Upper lobe of left lung (tissue), 6 donors: ENCODE measurements around the gene ABHD5. TPM values are rescaled to one million over a fixed set of nuclear protein-coding genes. Genes with fewer than 3 reads are reported as not detected.
A peak's percentile ranks its signal among the peaks of the same experiment; 100 is the strongest.

Experiments
- ATAC-seq, 2 donors: fragments of 200-7000 bp; cut with Tn5 transposase; one replicate each; pipeline ENCODE4 v1.9.1; 2022; ENCODE audit warnings: mild to moderate bottlenecking in 2 of 2, moderate library complexity in 2 of 2; ENCODE audit not compliant: low FRiP score in 2 of 2
- DNase-seq, 2 donors: peaks; one replicate each; pipeline ENCODE4 v3.0.0-alpha.2; 2019 to 2020
- H3K27ac ChIP-seq, 4 donors: fragments of 200-600 bp; sonication (generic); one replicate each; pipeline ENCODE4 v1.5.1; 2016 to 2019
- H3K27me3 ChIP-seq, 4 donors: fragments of 200-600 bp; sonication (generic); one replicate each; pipeline ENCODE4 v1.5.1; 2017 to 2019
- H3K36me3 ChIP-seq, 4 donors: fragments of 200-600 bp; sonication (generic); one replicate each; pipeline ENCODE4 v1.5.1; 2016 to 2019
- H3K4me1 ChIP-seq, 4 donors: fragments of 200-600 bp; sonication (generic); one replicate each; pipeline ENCODE4 v1.5.1; 2018 to 2019
- H3K4me3 ChIP-seq, 4 donors: fragments of 200-600 bp; sonication (generic); one replicate each; pipeline ENCODE4 v1.5.1; 2017 to 2019; ENCODE audit warnings: mild to moderate bottlenecking in 2 of 4, moderate library complexity in 1 of 4
- H3K9me3 ChIP-seq, 4 donors: fragments of 200-600 bp; sonication (generic); one replicate each; pipeline ENCODE4 v1.5.1; 2018 to 2019
- EP300 ChIP-seq, 4 donors: sonication (generic); formaldehyde crosslinking; IDR thresholded peaks; one replicate each; pipeline ENCODE4 v1.5.1; 2017; ENCODE audit warnings: antibody characterized with exemption in 4 of 4, control low read depth in 2 of 4
- POLR2A ChIP-seq, 4 donors: fragments of 450-650 bp; IDR thresholded peaks; one replicate each; pipeline ENCODE4 v1.5.1; 2016 to 2017; ENCODE audit warnings: antibody characterized with exemption in 4 of 4, mild to moderate bottlenecking in 2 of 4
- POLR2AphosphoS5 ChIP-seq, 2 donors: sonication (generic); formaldehyde crosslinking; IDR thresholded peaks; one replicate each; pipeline ENCODE4 v1.5.1; 2017; ENCODE audit warnings: antibody characterized with exemption in 2 of 2
- WGBS, 2 donors: methylation state at CpG; one replicate each; pipeline ENCODE4 v1.1.5; 2017 to 2018; 5-methylcytosine and 5-hydroxymethylcytosine counted together
- total RNA-seq, 6 donors: library from RNA; depleted of rRNA in 4 of 6; stranded (reverse); fragments of >200 nt in 4 of 6; gene quantifications; one replicate each; pipeline versions ENCODE4 v1.1.0 to v1.2.1, GENCODE V29; 2016 to 2021
- TF ChIP-seq, protein P1 (sequence below), 6 experiments: fragments of 450-650 bp in 4 of 6; fragments of 200-600 bp in 2 of 6; sonication (generic) in 2 of 6; IDR thresholded peaks; one replicate each; pipeline ENCODE4 v1.5.1; 2016 to 2019; ENCODE audit warnings: antibody characterized with exemption in 6 of 6
- donor health status: DM: no; HTN: no; CAD: no; lungs with moderate emphysema.
- donor health status: DM: no; HTN: yes; CAD: no; lungs with severe emphysema.

The ABHD5 gene
- 10 to 100 TPM; 35.6 to 42.6 (median 37.4) TPM for total RNA-seq

DNA sequence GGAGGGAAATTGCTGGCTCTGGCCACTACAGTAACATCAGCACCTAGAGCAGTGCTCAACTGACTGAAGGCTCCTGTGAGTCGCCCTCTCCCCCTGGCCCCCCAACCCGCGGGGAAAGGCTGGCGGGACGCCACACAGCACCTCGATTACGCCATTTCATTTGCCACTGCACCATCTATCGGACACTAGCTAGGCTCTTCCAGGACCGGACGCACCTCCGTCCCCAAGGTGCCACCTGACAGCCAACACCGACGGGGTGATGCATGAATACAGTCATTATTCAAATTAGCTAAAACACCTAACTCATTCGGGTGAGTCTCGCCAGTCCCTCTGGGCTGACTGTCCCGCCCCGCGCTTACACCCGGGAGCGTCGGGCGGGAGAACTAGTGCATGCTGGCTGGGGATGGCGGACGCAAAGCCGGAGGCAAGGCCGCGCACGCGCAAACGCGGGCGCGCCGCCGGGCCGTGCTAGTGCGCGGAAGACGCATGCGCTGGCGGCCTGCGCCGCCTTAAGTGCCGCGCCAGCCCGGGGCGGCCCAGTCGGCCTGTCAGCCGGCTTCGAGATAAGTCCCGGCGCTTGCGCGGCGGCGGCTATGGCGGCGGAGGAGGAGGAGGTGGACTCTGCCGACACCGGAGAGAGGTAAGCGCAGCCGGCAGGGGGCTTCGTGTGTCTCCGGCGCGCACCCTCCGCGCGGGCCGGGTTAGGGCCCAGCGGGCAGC, at the start of gene ABHD5:
ABHD5 (plus strand) TSS at position 539 of the 720 bp plus-strand sequence; CDS start at position 594, 55 bp downstream.
- TF ChIP-seq POLR2AphosphoS5 (IDR thresholded peaks at IDR 0.05) (peak; percentile 92 to 98), POLR2A (IDR thresholded peaks at IDR 0.05) (peak; percentile 98 to 100 (median 100)), EP300 (IDR thresholded peaks at IDR 0.05) (no peak)
- TF ChIP-seq, protein P1, sequence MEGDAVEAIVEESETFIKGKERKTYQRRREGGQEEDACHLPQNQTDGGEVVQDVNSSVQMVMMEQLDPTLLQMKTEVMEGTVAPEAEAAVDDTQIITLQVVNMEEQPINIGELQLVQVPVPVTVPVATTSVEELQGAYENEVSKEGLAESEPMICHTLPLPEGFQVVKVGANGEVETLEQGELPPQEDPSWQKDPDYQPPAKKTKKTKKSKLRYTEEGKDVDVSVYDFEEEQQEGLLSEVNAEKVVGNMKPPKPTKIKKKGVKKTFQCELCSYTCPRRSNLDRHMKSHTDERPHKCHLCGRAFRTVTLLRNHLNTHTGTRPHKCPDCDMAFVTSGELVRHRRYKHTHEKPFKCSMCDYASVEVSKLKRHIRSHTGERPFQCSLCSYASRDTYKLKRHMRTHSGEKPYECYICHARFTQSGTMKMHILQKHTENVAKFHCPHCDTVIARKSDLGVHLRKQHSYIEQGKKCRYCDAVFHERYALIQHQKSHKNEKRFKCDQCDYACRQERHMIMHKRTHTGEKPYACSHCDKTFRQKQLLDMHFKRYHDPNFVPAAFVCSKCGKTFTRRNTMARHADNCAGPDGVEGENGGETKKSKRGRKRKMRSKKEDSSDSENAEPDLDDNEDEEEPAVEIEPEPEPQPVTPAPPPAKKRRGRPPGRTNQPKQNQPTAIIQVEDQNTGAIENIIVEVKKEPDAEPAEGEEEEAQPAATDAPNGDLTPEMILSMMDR (IDR thresholded peaks at IDR 0.05), result peak in 3 of 6 experiments; percentile 36 to 61 (median 54)
- H3K4me1 ChIP-seq, result peaks cover 16 to 42% (median 26%) of the 10 kb centered on the region in 4 donors
- WGBS, 2 donors, result 1% methylated on average over 13 to 21 of the region's 71 CpGs
- DNase-seq (peak; percentile 91 to 99), ATAC-seq (peak; percentile 94 to 97)
- peak within 1 kb of the TSS; percentile 97 to 99 (median 98) for H3K27ac ChIP-seq
- no peaks in the 10 kb centered on the region for H3K9me3 ChIP-seq
- no peaks in the 10 kb centered on the region for H3K36me3 ChIP-seq
- H3K27me3 ChIP-seq, result no peaks in the 10 kb centered on the region
- peak within 1 kb of the TSS; percentile 63 to 95 (median 76) for H3K4me3 ChIP-seq

DNA sequence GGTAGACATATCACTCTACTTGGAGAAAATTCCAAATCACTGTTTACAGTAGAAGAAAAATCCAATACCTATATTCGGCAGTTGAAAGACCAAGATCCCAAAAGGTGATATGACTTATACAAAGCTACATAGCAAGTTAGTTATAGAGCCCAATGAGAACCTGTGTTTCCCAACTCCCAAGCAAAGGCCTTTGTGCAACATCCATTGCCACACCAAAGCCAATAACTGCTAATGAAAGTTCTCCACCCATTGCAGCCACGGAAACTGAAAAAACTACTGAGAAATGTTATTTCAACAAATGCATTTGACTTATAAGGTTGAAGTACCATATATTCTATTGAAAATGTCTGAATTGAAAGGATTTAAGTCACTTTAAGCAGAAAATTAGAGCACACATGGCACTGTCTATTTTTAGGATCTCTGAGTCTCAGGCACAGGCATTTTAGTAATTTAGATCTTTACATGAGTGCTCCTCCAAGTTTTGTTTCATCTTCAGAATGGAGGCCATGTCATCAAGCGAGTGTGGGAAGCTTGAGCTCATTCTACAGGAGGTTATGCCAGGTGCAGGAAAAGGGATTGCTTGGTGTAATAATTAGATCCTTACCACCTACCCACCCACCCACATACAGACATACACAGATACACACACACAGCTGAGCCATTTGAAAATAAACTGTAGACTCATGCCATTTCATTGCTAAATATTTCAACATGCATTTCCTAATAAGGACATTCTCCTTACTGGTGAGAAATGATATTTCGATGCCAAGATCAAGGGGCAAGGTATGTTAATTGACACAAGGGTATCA, 49.2 kb upstream of the ABHD5 start:
- H3K36me3 ChIP-seq, result no peaks in the 10 kb centered on the region
- H3K27me3 ChIP-seq, result no peaks in the 10 kb centered on the region
- 62 to 69% methylated on average over 4 of the region's 4 CpGs for WGBS, 2 donors
- no peak for ATAC-seq
- peak overlapping the region in 2 of 4 donors; percentile 19 to 38 for H3K27ac ChIP-seq
- DNase-seq, result no peak
- TF ChIP-seq EP300 (IDR thresholded peaks at IDR 0.05), result no peak
- TF ChIP-seq, protein P1 (IDR thresholded peaks at IDR 0.05), result no peak
- TF ChIP-seq POLR2A (IDR thresholded peaks at IDR 0.05), result no peak
- TF ChIP-seq POLR2AphosphoS5 (IDR thresholded peaks at IDR 0.05), result no peak
- H3K4me3 ChIP-seq, result no peak overlapping the region
- peaks cover 0 to 6% (median 0%) of the 10 kb centered on the region in 4 donors for H3K4me1 ChIP-seq
- no peaks in the 10 kb centered on the region for H3K9me3 ChIP-seq

DNA sequence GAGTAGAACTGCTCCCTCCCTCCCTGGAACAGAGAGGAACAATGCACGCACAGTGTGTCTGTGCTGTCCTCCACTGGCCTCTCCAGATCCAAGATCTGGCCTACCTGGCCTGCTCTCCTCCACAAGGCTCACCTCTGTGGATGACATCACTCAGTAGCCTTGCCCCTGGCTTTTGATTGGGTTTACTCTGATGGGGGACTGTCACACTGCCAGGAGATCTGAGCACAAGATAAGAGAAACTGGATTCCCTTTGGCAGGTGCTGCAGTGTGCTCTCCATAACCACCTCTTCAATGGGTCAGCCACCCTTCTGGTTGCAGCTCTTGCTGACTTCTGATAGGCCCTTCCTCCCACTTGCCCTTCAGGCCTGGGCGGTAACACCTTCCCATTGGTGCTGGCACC, 46.3 kb upstream of the ABHD5 start:
- no peak for DNase-seq
- no peak for TF ChIP-seq EP300 (IDR thresholded peaks at IDR 0.05)
- TF ChIP-seq POLR2A (IDR thresholded peaks at IDR 0.05), result no peak
- TF ChIP-seq POLR2AphosphoS5 (IDR thresholded peaks at IDR 0.05), result no peak
- TF ChIP-seq, protein P1 (IDR thresholded peaks at IDR 0.05), result no peak
- no peak for ATAC-seq
- Histone ChIP-seq H3K27me3 (no peaks in the 10 kb centered on the region), H3K36me3 (no peaks in the 10 kb centered on the region), H3K4me1 (peaks cover 0 to 6% (median 0%) of the 10 kb centered on the region in 4 donors), H3K9me3 (no peaks in the 10 kb centered on the region), H3K4me3 (no peak overlapping the region), H3K27ac (no peak overlapping the region)
- WGBS, 2 donors, result 68 to 85% methylated on average over 2 of the region's 2 CpGs

DNA sequence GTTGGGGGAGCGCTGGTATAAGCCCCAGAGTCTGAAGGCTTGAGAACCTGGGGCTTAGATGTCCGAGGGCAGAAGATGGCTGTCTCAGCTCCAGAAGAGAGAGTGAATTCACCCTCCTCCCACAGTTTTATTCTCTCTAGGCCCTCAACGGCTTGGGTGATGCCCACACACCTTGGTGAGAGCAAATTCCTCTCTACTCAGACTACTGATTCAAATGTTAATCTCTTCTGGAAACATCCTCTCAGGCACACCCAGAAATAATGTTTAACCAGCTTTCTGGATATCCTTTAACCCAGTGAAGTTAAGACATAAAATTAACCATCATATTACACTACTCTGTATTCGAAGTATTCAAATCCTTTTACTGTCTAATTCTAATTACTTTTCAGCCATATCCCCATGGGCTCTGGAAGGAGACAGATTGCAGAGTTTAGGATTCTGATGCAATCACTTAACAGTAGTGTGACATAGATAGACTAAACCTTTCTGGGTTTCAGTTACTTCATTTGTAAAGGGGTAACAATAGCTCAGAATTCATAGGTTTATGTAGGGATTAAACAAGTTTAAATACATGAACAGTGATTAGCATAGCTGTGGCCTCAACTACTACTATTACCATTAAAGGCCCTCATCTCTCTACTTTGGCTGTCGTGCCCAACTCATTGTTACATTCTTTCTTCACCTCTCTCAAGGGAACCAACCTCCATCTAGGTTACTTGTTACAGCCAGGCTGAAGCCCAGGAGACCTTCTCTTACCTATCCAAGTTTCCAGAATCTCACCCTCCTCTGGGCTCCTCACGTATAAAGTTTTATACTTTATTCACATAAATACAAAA, 43.2 kb upstream of the ABHD5 start:
- H3K4me1 ChIP-seq, result no peaks in the 10 kb centered on the region
- no peaks in the 10 kb centered on the region for H3K9me3 ChIP-seq
- 78 to 83% methylated on average over 6 of the region's 6 CpGs for WGBS, 2 donors
- no peak for DNase-seq
- TF ChIP-seq EP300 (IDR thresholded peaks at IDR 0.05) (no peak), POLR2AphosphoS5 (IDR thresholded peaks at IDR 0.05) (no peak), POLR2A (IDR thresholded peaks at IDR 0.05) (no peak)
- TF ChIP-seq, protein P1 (IDR thresholded peaks at IDR 0.05), result no peak
- no peaks in the 10 kb centered on the region for H3K36me3 ChIP-seq
- no peak for ATAC-seq
- H3K27me3 ChIP-seq, result no peaks in the 10 kb centered on the region
- no peak overlapping the region for H3K27ac ChIP-seq
- H3K4me3 ChIP-seq, result no peak overlapping the region
